ENCODE results near the gene GNAI2. TPM values are rescaled to one million over a fixed set of nuclear protein-coding genes. Genes with fewer than 3 reads are reported as not detected.

The GNAI2 gene
- total and polyA plus RNA-seq, 7 experiments from 2014 or later: 225 to 527 (median 397) TPM

DNA sequence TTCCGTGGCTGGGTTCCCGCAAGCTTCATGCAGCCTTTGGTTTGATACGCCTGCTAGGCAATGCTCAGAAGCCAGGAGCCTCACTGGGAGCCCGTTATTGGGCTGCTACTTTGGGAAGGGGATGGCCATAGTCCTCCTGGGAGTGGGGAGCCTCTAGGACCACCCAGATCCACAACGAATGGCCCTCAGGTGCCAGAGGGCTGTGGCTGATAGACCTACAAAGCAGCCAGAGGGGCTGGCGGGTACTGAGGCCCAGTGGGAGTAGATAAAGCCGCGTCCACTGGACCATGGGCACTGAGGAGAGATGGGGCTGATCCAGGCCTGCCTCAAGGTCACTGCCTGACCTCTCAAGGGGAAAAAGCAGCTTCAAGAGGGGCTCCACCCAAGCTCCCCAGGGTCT, 43.9 kb upstream of the GNAI2 start:
- H3K36me3 ChIP-seq (ENCODE audit: control insufficient read depth in 2 of 3, insufficient read depth in 3 of 3, low read length in 3 of 3): no peaks in the 10 kb centered on the region
- no peak overlapping the region for H3K4me3 ChIP-seq (ENCODE audit: low read length)
- CTCF ChIA-PET: interaction anchor here (0.7 to 7.8 kb wide), 12 partner anchors 8 to 81 kb away, joined by 3 to 108 read pairs (median 4); no protein-coding TSS in a partner anchor
- H3K9me3 ChIP-seq (ENCODE audit: control insufficient read depth in 2 of 3, low read length in 3 of 3): no peaks in the 10 kb centered on the region
- H3K4me1 Mint-ChIP-seq: peaks cover 4 to 16% (median 9%) of the 10 kb centered on the region in 7 donors
- DNase-seq (no peak), ATAC-seq (no peak)
- H3K36me3 Mint-ChIP-seq: no peaks in the 10 kb centered on the region
- no peak overlapping the region for H3K27ac Mint-ChIP-seq
- H3K27ac ChIP-seq (ENCODE audit: low read depth, low read length): no peak overlapping the region
- peaks cover 0 to 21% (median 4%) of the 10 kb centered on the region in 5 donors for H3K27me3 Mint-ChIP-seq
- no peaks in the 10 kb centered on the region for H3K27me3 ChIP-seq (ENCODE audit: control insufficient read depth in 2 of 2, insufficient read depth in 2 of 2, low read length in 2 of 2)
- no peak overlapping the region for H3K4me3 Mint-ChIP-seq
- H3K9me3 Mint-ChIP-seq: no peaks in the 10 kb centered on the region
- intact Hi-C loops (cut with micrococcal nuclease): loop anchor here (1.0 to 10.0 kb wide), 4 partner anchors 34 to 373 kb away; partner anchors contain the start of genes C3orf18 (in 1 of the 2) and HEMK1 (in 1 of the 2)
- peaks cover 5 to 13% of the 10 kb centered on the region in 2 donors for H3K4me1 ChIP-seq (ENCODE audit: control insufficient read depth in 2 of 2, insufficient read depth in 2 of 2, low read length in 2 of 2)
- POLR2A ChIA-PET: interaction anchor here (0.9 kb wide), 1 partner anchor 44 kb away, joined by 3 read pairs; the partner anchor contains the start of gene GNAI2

DNA sequence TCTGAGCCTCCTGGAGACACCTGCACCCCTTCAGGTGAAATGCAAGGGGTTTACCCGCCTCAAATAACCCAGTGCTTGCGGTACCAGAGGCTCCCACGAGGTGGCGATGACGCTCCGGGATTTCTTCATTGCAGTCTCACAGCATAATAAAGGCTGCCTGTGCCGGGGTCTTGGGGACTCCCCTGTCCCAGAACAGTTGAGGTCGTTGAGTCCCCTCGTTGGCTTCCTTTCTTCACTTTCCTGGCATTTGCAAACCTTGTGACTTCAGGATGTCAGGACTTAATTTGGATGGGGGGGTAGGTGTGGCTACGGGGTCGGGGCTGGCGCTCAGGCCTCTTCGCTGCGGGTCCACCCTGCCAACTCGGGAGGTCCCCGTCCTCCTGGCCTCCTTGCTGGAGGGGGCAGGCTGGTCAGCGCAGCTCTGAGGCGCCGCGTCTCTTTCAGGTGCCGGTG, 43.3 kb upstream of the GNAI2 start:
- H3K9me3 ChIP-seq (ENCODE audit: control insufficient read depth in 2 of 3, low read length in 3 of 3): no peaks in the 10 kb centered on the region
- H3K4me1 Mint-ChIP-seq: peaks cover 4 to 16% (median 9%) of the 10 kb centered on the region in 7 donors
- peaks cover 0 to 21% (median 5%) of the 10 kb centered on the region in 5 donors for H3K27me3 Mint-ChIP-seq
- ATAC-seq (peak; percentile 53), DNase-seq (peak; percentile 73 to 90 (median 83))
- H3K4me1 ChIP-seq (ENCODE audit: control insufficient read depth in 2 of 2, insufficient read depth in 2 of 2, low read length in 2 of 2): peaks cover 5 to 13% of the 10 kb centered on the region in 2 donors
- no peaks in the 10 kb centered on the region for H3K27me3 ChIP-seq (ENCODE audit: control insufficient read depth in 2 of 2, insufficient read depth in 2 of 2, low read length in 2 of 2)
- ChIA-PET CTCF (interaction anchor here (0.7 to 7.8 kb wide), 11 partner anchors 9 to 80 kb away, joined by 3 to 108 read pairs (median 4); no protein-coding TSS in a partner anchor), POLR2A (interaction anchor here (0.9 kb wide), 1 partner anchor 43 kb away, joined by 3 read pairs; the partner anchor contains the start of gene GNAI2)
- peak overlapping the region in 7 of 10 donors; percentile 45 to 67 (median 62) for H3K4me3 Mint-ChIP-seq
- H3K36me3 Mint-ChIP-seq: no peaks in the 10 kb centered on the region
- H3K27ac ChIP-seq (ENCODE audit: low read depth, low read length): no peak overlapping the region
- H3K27ac Mint-ChIP-seq: peak overlapping the region in 3 of 9 donors; percentile 51 to 70 (median 65)
- H3K36me3 ChIP-seq (ENCODE audit: control insufficient read depth in 2 of 3, insufficient read depth in 3 of 3, low read length in 3 of 3): no peaks in the 10 kb centered on the region
- intact Hi-C loops (cut with micrococcal nuclease): loop anchor here (1.0 to 10.0 kb wide), 4 partner anchors 34 to 372 kb away; partner anchors contain the start of genes C3orf18 (in 1 of the 2) and HEMK1 (in 1 of the 2)
- no peaks in the 10 kb centered on the region for H3K9me3 Mint-ChIP-seq
- no peak overlapping the region for H3K4me3 ChIP-seq (ENCODE audit: low read length)

- Histone ChIP-seq H3K27ac (ENCODE audit: low read depth, low read length) (no peak overlapping the region), H3K4me3 (ENCODE audit: low read length) (no peak overlapping the region), H3K36me3 (ENCODE audit: control insufficient read depth in 2 of 3, insufficient read depth in 3 of 3, low read length in 3 of 3) (no peaks in the 10 kb centered on the region), H3K27me3 (ENCODE audit: control insufficient read depth in 2 of 2, insufficient read depth in 2 of 2, low read length in 2 of 2) (no peaks in the 10 kb centered on the region), H3K9me3 (ENCODE audit: control insufficient read depth in 2 of 3, low read length in 3 of 3) (no peaks in the 10 kb centered on the region), H3K4me1 (ENCODE audit: control insufficient read depth in 2 of 2, insufficient read depth in 2 of 2, low read length in 2 of 2) (peaks cover 5 to 13% of the 10 kb centered on the region in 2 donors)
- ChIA-PET POLR2A (interaction anchor here (2.2 kb wide), 1 partner anchor 53 kb away, joined by 11 read pairs; no protein-coding TSS in a partner anchor), CTCF (interaction anchor here (2.2 to 7.8 kb wide), 6 partner anchors 25 to 98 kb away, joined by 6 to 108 read pairs (median 26); partner anchors contain the start of gene IFRD2)
- Mint-ChIP-seq H3K27me3 (peaks cover 0 to 21% (median 5%) of the 10 kb centered on the region in 5 donors), H3K36me3 (no peaks in the 10 kb centered on the region), H3K27ac (no peak overlapping the region), H3K9me3 (no peaks in the 10 kb centered on the region), H3K4me3 (peak overlapping the region in 1 of 10 donors; percentile 62), H3K4me1 (peaks cover 4 to 16% (median 9%) of the 10 kb centered on the region in 7 donors)
- ATAC-seq: no peak
- no peak for DNase-seq
- intact Hi-C loops (cut with micrococcal nuclease): loop anchor here in 1 of 2 donors (10.0 kb wide), 1 partner anchor 372 kb away; the partner anchor contains the start of genes C3orf18 and HEMK1
These were observed 42.7 kb upstream of the GNAI2 start for GRCh38 chr3:50193286-50193685.

- intact Hi-C loops (cut with micrococcal nuclease): loop anchor here in 1 of 2 donors (1.0 to 10.0 kb wide), 5 partner anchors 33 to 371 kb away; partner anchors contain the start of genes C3orf18 and HEMK1
- no peaks in the 10 kb centered on the region for H3K9me3 ChIP-seq (ENCODE audit: control insufficient read depth in 2 of 3, low read length in 3 of 3)
- Mint-ChIP-seq H3K4me1 (peaks cover 4 to 16% (median 9%) of the 10 kb centered on the region in 7 donors), H3K4me3 (peak overlapping the region in 7 of 10 donors; percentile 27 to 80 (median 57)), H3K36me3 (no peaks in the 10 kb centered on the region), H3K27me3 (peaks cover 0 to 21% (median 5%) of the 10 kb centered on the region in 5 donors), H3K9me3 (no peaks in the 10 kb centered on the region), H3K27ac (peak overlapping the region in 1 of 9 donors; percentile 38)
- DNase-seq (peak in 1 of 9 donors; percentile 6), ATAC-seq (no peak)
- POLR2A ChIA-PET: interaction anchor here (1.3 to 2.2 kb wide), 3 partner anchors 53 to 144 kb away, joined by 3 to 11 read pairs (median 3); no protein-coding TSS in a partner anchor
- CTCF ChIA-PET: interaction anchor here (1.2 to 7.8 kb wide), 14 partner anchors 10 to 171 kb away, joined by 3 to 108 read pairs (median 6); partner anchors contain the start of gene IFRD2
- H3K4me3 ChIP-seq (ENCODE audit: low read length): peak overlapping the region; percentile 34
- H3K36me3 ChIP-seq (ENCODE audit: control insufficient read depth in 2 of 3, insufficient read depth in 3 of 3, low read length in 3 of 3): no peaks in the 10 kb centered on the region
- H3K27me3 ChIP-seq (ENCODE audit: control insufficient read depth in 2 of 2, insufficient read depth in 2 of 2, low read length in 2 of 2): no peaks in the 10 kb centered on the region
- peaks cover 5 to 13% of the 10 kb centered on the region in 2 donors for H3K4me1 ChIP-seq (ENCODE audit: control insufficient read depth in 2 of 2, insufficient read depth in 2 of 2, low read length in 2 of 2)
- H3K27ac ChIP-seq (ENCODE audit: low read depth, low read length): no peak overlapping the region
These were observed 42.3 kb upstream of the GNAI2 start for GRCh38 chr3:50193746-50194127.

DNA sequence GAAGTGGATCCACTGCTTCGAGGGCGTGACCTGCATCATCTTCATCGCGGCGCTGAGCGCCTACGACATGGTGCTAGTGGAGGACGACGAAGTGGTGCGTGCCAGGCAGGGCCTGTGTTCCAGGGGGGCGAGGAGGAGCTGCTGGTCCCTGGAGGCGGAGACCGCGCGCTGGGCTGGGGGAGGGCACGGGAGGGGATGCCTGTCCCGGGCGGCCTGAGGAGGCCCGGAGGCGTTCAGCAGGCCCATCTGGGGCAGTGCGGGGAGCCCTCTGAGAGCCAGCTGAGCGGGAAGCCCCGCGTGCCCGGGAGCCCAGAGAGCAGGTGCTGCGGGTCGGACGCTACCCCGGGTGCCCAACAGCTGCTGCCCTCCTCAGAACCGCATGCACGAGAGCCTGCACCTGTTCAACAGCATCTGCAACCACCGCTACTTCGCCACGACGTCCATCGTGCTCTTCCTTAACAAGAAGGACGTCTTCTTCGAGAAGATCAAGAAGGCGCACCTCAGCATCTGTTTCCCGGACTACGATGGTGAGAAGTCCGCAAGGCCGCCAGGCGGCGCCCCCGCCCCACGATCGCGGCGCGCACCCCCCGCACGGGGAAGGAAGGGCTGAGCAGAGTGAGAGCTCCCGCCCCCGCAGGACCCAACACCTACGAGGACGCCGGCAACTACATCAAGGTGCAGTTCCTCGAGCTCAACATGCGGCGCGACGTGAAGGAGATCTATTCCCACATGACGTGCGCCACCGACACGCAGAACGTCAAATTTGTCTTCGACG, 41.7 kb upstream of the GNAI2 start:
- H3K9me3 ChIP-seq (ENCODE audit: control insufficient read depth in 2 of 3, low read length in 3 of 3): no peaks in the 10 kb centered on the region
- no peak overlapping the region for H3K27ac ChIP-seq (ENCODE audit: low read depth, low read length)
- ChIA-PET POLR2A (interaction anchor here (0.9 to 2.2 kb wide), 5 partner anchors 31 to 143 kb away, joined by 3 to 11 read pairs (median 3); partner anchors contain the start of gene GNAI2), CTCF (interaction anchor here (0.6 to 7.8 kb wide), 20 partner anchors 10 to 171 kb away, joined by 3 to 108 read pairs (median 6); partner anchors contain the start of gene IFRD2)
- peaks cover 5 to 13% of the 10 kb centered on the region in 2 donors for H3K4me1 ChIP-seq (ENCODE audit: control insufficient read depth in 2 of 2, insufficient read depth in 2 of 2, low read length in 2 of 2)
- peak overlapping the region; percentile 34 for H3K4me3 ChIP-seq (ENCODE audit: low read length)
- no peaks in the 10 kb centered on the region for H3K9me3 Mint-ChIP-seq
- ATAC-seq (peak; percentile 91), DNase-seq (peak; percentile 80 to 96 (median 89))
- H3K36me3 Mint-ChIP-seq: no peaks in the 10 kb centered on the region
- peak overlapping the region; percentile 36 to 80 (median 66) for H3K4me3 Mint-ChIP-seq
- intact Hi-C loops (cut with micrococcal nuclease): loop anchor here in 1 of 2 donors (1.0 to 10.0 kb wide), 5 partner anchors 32 to 370 kb away; partner anchors contain the start of genes C3orf18 and HEMK1
- H3K27me3 ChIP-seq (ENCODE audit: control insufficient read depth in 2 of 2, insufficient read depth in 2 of 2, low read length in 2 of 2): no peaks in the 10 kb centered on the region
- H3K27me3 Mint-ChIP-seq: peaks cover 0 to 25% (median 8%) of the 10 kb centered on the region in 5 donors
- H3K27ac Mint-ChIP-seq: peak overlapping the region in 8 of 9 donors; percentile 13 to 92 (median 79)
- H3K36me3 ChIP-seq (ENCODE audit: control insufficient read depth in 2 of 3, insufficient read depth in 3 of 3, low read length in 3 of 3): no peaks in the 10 kb centered on the region
- peaks cover 4 to 16% (median 9%) of the 10 kb centered on the region in 7 donors for H3K4me1 Mint-ChIP-seq

Measured in naive thymus-derived CD4-positive, alpha-beta T cell (primary cell).